Skin of body (tissue), 2 donors: ENCODE measurements around the gene PNMA6F. TPM values are rescaled to one million over a fixed set of nuclear protein-coding genes. Genes with fewer than 3 reads are reported as not detected.
A peak's percentile ranks its signal among the peaks of the same experiment; 100 is the strongest.

Experiments used
- DNase-seq: peaks from one replicate; lab custom pipeline; 2025; lab: John Stamatoyannopoulos, UW
- total RNA-seq: library from RNA; depleted of rRNA; stranded (reverse); fragments of >200 nt; gene quantifications from one replicate; pipeline ENCODE4 v1.2.3, GENCODE V29; 2014

Gene PNMA6F
- not detected for total RNA-seq

DNA sequence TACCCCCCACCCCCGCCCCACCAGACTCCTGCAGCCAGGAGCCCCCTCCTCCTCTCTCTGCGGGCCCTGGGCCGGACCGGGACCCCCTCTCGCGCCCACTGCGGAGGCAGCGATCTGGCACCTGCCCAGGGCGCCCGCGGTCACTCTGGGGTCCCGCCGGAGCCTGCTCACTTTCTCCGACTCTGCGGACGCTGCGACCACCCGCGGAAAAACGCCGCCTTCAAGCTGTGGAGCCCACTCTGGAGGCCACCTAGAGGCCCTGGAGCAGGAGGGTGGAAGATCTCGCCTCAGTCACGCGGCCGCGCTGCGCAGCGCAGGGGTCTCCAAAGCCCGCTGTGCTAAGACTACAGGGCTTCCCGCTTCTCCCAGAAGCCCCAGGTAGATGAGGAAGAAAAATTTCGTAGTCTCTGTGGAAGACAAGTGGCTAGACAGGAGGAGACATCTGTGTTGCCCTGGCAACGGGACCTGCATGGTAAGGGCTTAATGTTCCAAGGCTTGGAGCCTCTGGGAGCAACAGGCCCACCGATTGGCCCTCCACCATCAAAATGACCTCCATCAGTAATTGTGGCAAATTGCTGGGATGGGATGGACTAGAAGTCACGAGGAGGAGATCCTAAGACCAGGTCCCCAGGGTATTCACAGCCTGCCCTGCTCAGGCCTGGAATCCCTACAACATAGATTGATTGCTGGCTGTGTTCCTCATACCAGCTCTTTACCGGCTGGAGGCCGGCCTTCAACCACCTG lies at the start of gene PNMA6F:
Gene PNMA6F, minus strand, starts transcription at position 387 of the 744 bp plus-strand sequence. CDS start 1,093 bp downstream, outside the sequence.
- no peak for DNase-seq

DNA sequence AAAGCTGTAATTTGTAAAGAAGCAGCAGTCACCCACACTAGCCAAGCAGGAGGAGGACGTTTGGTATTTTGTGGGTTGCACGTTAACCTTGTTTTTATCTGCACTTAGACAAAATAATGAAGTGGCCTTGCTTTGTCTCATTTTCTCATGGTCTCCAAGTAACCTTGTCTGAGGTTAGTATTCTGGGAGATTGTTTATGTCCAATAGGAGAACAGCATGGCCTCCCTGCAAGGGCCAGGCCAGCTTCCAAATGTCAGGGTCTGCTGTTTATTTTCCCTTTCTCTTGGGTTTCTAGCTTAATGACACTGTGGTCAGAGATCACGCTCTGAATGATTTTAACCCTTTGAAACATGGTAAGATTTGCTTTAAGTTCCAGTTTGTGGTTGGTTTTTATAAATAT lies 49.7 kb upstream of the PNMA6F start:
- DNase-seq: no peak

DNA sequence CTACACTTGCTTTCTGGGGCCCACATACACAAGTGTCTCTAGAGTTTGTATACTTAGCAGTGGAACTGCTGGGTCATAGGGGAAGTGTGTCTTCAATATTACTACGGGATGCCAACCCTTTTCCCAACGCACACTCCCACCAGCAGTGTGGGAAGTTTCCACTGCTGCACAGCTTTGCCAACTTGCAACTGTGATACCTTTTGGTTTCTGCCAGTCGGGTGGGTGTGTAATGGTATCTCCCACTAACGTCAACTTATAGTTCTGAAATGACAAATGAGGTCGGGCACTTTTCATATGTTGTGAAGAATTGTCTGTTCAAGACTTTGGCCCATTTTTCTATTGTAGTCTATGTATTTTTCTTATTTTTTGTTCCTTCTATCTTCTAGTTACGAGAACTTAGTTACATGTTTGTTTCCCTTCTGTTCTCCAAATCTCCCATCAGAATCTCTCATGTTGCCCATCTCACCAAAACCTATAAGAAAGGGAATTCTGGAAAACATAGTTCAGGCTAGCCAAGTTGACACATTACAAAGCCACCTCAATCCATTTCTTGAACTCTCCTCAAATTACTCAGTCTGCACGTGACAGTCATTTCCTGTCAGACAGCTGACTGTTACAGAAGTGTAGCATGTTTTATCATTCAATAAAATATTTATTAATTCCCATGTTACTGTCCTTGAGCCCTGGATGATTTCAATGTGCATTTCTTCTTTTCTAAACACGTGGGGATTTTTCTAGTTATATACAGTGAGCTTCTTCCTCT lies 48.9 kb upstream of the PNMA6F start:
- no peak for DNase-seq

DNA sequence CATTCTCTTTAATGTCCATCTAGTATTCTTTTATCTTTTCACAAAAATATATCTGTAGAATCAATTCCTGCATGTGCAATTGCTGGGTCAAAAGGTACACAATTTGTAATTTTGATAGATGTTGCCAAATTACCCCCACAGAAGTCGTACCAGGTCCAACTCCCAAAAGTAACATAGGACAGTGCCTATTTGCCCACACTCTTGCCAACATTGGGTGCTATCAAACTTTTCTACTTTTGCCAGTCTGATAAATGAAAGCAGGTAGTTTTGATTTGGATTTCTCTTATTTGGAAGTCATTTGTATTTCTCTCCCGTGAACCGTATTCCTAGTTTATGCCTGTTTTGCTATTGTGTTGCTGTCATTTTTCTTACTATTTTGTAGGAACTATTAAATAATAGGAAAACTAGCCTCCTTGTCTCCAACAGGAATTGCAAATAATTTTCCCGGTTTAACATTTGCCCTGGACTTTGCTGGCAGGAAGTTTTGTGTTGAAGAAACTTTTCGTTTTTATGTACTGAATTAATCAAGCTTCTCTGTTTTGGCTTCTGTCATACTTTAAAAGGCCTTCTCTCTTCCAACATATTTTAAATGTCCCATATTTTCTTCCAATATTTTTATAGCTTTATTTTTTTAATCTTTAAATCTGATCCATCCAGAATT lies 45.4 kb upstream of the PNMA6F start:
- DNase-seq: no peak

DNA sequence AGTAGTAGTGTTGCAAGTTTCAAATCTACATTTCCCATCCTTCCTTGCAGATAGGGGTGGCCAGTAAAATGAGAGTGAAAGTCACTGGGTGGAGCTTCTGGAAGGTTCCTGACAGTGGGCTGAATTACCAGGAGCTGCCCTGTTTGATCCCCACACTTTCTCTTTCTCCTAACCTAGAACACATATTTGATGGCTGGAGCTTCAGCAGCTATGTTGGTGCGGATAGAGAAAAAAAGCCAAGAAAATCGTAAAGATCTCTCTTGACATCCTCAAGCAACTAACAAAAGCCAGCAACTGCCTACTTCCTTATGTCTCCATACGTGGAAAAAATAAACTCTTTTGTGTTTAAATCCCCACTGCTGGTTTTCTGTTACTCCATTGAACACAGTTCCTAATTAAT lies 44.6 kb upstream of the PNMA6F start:
- no peak for DNase-seq

DNA sequence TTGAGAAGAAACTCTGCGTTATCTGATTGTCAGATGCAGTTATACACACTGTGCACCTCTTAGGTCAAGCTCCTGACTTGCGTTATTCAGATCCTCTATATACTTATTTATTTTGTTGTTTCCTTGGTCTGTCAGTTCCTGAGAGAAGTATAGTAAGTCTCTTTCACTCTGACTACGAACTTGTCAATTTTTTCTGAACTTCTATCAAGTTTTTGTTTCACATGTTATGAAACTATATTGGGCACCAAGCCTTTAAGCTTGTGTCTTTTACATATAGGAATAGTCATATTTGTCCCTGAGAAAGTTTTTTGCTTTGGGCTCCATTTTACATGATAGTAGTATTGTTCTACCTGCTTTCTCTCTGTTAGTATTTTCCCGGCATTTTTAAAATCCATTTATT lies 44.1 kb upstream of the PNMA6F start:
- no peak for DNase-seq

DNA sequence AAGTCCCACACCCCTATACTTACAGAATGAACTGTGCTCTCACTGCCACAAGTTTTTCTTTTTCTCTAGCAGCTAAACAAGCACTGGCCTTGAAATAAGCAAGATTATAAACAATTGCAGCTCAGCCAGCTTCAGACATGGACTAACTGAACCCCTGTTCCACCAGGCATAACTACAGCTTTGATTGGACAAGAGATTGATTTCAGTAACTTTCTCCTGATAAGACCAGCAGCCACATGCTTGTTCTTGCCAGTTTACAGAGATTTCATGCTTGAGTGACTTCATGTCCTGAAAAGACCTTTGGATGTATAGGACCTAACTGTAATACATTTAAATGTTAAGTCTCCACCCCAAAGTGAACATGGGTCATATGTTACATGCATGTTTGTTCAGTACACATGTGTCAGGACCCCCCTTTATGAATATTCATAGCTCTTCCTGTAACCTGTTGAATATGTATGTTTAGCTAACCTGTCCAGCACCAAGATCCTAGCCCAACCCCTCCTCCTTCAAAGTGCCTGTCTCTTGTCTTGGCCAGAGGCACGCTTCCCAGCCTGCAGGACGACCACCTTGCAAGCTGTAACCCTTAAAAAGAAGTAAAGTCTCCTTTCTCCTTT lies 40.3 kb upstream of the PNMA6F start:
- DNase-seq: no peak

DNA sequence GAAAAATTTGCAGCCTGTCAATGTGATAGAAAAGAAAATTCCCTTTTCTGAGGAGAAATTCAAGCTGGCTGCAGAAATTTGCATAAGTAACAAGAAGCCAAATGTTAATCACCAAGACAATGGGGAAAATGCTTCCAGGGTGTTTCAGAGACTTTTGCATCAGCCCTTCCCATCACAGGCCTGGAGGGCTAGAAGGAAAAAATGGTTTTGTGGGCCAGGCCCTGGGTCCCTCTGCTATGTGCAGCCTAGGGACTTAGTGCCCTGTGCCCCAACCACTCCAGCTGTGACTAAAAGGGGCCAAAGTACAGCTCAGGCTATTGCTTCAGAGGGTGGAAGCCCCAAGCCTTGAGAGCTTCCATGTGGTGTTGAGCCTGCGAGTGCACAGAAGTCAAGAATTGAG lies 36.3 kb upstream of the PNMA6F start:
- no peak for DNase-seq

DNA sequence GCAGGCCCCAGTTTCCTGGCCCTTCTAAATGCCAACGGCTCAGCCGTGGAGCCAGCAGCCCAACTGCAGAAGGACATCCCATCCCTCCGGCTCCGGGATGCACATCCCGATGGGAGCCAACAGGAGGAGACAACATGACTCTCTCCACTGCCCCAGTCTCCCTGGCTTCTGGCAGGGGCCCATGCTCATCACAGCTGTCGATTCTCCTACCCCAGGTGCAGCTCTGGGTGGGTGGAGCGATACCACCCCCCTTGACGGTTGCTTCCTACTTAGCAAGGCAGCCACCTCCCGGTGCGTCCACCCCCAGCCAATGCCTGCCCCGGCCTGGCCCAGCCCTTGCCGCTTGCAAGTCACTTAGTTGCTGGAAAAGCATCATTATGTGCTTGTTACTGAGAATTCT lies 31.8 kb upstream of the PNMA6F start:
- DNase-seq: no peak

DNA sequence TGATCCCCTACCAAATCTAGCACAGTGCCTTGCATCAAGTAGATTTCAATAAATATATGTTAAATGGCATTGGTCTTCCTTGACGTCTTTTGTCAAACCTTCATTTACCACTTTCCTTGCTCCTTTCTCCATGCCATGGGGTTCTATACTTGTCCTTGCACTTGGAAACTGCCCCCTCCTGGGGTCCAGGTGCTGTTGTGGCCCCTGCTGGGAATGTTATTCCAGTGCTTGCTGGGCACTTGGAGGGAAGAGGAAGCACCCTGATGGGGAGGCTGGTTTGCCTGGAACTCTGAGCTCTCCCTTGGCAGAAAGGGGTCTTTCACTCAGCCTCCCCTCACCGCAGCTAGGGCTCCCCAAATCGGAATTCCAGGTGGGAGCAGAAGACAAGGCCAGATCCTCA lies 31.3 kb upstream of the PNMA6F start:
- DNase-seq: no peak

DNA sequence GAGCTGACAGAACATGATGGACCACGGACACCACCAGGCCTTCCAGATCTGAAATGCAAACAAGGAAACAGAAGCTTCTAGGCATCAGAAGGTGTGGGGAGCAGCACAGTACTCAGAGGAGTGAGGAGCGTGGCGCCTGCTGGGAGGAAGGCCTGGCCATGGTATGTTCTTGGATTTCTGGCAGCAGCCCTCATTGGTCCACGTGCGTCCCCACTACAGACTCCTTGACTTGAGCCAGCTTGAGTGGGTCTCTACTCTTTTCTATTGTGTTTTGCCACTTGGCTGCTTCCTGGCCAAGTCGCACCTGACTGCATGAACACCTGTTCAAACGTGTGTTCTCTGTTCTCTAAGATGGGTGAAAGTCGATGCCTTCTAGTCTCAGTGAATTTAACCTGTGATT lies 30.4 kb upstream of the PNMA6F start:
- DNase-seq: no peak

DNA sequence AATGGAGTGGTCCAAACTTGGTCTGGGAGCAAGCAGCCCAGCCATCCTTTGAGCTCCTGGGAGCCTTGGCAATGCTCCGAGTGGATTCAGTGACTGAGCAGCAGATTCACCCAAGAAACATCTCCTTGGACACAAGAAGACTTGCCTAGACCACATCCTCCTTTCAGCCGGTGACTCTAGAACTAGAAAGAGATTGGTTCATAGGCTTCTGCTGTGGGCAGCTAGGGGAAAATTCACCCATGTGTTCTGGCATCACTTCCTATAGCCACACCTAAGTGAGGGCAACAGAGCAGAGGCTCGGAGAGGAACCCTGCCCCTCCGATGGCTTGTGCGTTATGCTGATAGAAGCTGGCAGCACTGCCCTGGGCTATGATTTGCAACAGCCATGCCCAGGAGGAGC lies 28.4 kb upstream of the PNMA6F start:
- no peak for DNase-seq

DNA sequence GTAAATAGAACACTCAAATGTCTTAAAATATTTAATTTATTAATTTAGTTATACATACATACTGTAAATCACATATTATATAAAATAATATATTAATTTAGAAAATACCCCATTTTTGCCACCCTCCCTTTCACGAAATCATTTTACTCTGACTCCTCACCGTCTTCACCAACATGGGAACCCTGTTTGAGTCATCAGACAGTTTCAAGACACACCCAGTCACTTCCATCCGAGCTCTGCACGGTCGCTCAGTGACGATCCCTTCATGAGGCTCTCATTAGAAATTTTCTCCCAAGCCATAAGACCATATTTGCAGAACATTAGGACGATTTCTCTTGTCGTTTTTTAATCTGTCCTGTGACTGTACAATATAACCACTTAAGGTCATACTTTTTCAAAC lies 26.9 kb upstream of the PNMA6F start:
- no peak for DNase-seq

DNA sequence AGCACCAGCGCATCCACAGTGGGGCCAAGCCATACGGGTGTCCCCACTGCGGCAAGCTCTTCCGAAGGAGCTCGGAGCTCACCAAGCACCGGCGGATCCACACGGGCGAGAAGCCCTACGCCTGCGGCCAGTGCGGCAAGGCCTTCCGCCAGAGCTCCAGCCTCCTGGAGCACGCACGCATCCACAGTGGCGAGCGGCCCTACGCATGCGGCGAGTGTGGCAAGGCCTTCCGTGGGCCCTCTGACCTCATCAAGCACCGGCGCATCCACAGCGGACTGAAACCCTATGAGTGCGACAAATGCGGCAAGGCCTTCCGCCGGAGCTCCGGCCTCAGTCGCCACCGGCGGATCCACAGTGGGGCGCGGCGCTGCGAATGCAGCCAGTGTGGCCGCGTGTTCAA lies 26.0 kb upstream of the PNMA6F start:
- DNase-seq: no peak

DNA sequence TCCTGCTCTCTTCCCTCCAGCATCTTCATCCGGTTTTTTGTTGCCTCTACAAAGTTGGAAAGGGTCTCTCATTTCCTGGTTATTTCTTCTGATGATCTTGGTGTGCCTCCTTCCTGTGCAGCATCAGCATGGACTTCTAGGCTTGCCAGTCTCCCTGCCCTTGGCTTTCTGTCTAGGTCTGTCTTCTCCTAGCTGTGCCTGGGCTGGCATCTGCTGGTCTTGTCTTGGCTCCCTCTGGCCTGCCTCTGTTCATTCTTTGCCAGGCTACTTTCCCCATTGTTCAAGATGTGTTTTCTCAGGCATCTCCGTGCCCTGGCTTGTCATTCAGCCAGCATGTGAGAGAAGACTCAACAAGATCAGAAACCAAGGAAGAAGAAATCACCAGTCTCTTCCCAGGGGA lies 22.1 kb upstream of the PNMA6F start:
- no peak for DNase-seq

DNA sequence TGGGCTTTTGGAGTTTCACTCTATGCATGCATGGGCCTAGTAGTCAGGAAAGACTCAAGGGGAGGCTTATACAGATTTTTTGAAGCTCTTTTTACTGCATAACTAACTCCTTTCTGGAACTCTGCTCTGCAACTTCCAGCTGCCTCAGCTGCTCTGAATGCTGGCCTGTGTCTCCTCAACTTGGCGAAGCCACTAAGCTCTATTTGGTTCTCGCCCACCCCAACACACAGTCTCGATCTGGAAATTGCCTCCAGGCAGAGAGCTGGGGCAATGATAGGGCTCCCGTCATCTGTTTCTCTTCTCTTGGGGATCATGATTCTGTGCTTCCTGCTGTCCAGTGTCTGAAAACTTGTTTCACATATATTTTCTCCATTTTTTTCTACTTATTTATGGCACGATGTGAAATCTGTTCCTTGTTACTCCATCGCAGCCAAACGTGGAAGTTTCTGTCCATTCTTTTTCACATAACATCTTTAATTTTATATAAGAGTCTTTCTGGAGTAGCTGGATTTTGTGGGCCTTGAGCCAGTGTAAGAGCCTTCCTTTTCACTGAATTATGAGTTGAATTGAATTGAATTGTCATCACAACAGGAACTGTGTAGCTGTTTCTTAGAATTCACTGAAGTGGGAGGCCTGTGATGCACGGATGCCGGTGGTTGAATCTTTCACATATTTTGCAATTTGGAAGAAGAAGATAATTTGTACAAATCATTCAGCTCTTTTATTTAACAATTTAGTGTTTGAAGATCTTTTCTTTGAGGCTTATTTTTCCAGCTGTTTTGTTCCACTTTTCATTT lies 21.4 kb upstream of the PNMA6F start:
- peak; percentile 12 for DNase-seq

DNA sequence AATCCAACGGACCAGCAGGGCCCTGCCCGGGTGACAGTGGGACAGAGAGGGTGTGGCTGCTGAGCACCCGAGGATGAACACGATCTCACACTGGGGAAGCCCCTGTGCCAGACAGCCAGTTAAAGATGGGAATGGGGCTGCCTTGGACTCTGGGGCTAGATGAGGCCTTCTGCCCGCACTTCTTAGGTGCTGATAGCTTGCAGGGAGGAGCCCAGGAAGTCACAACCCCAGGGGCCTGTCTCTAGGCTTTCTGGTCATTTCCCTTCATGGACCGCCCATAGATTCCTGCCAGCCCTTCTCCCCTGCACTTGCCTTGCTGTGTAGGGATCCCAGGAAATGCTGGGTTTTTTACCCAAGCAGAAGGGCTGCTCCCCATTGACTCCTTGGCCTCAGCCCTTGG lies 18.5 kb upstream of the PNMA6F start:
- DNase-seq: no peak

DNA sequence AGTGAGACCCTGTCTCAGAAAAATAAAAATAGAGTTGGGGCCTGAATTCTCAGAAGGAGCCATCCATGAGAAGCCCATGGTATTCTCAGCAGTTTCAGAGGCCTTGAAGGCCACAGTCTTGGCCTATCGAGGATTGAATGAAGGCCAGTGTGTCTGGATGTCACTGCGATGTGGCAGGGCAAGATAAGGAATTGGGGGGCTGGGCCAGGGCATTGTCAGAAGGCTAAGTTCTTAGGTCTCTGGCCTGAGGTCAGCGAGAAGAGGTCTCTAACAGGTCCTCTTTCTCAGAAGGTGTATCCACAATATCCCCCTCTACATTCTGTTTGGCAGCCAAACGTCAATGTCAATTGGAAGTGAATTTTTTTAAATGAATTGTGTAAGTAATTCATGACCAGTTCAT lies 18.1 kb upstream of the PNMA6F start:
- DNase-seq: no peak

DNA sequence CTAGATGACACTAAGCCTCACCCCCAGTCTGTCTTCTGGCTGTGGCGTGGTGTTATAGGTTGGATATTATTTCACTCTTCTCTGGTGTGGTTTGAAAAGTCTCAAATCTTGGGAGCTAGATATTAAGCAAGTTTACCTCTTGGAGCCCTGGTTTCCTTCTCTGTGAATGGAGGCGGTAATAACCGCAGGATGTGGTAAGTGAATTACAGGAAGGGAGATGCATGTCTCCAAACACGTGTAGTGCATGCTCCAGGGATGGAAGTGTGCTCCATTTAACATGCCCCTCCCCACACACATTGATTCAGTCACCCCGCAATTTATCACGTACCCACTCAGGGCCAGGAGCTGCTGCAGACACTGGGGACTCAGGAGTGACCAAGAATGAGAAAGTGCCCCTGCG lies 17.3 kb upstream of the PNMA6F start:
- DNase-seq: no peak

DNA sequence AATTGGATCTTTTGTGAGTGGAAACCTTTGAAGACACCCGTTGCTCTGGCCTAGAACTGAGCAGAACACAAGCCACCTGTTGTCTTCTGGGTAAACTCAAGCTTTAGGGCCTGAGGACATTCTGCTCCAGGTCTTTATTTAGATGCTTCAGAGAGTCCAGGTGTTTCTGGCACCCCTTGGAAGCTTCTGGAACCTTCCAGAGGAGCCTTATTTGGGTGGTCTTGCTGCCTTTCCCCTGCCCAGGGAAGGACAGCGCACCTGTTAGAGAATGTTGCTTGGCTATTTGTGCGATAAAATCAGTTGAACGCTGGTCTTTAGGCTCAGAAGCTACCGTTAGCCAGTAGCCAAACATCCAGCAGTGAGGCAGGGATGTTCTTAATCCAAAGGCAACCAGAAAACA lies 15.4 kb upstream of the PNMA6F start:
- no peak for DNase-seq
